ENCODE results near the gene P3H3.
A peak's percentile ranks its signal among the peaks of the same experiment; 100 is the strongest.

Gene P3H3

DNA sequence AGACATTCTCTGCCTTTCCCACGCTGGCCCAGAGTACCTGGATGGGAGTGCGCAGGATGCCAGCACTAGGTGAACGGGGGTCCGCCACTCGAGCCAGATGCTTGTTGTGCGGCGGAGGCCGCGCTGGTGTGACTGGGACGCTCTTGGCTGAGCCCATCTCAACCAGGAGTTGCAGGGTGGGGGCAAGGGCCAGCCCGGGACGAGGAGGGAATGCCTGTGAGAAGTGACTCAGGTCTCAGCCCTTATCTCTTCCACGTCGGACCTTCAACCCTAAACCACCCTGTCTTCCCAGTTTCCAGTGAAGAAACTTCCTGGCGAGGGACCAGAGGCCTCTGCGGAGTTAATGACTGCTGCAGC lies 22.6 kb downstream of the P3H3 start:
- Histone ChIP-seq H3K9ac (ENCODE audit: low read depth, low read length, poor library complexity, severe bottlenecking) (peak overlapping the region; percentile 95), H3K4me3 (ENCODE audit: low read length, poor library complexity, severe bottlenecking) (peak overlapping the region; percentile 82), H4K20me1 (ENCODE audit: insufficient read depth, low read length, poor library complexity, severe bottlenecking) (peaks cover 24% of the 10 kb centered on the region), H3K79me2 (ENCODE audit: insufficient read depth, low read length) (peaks cover 68% of the 10 kb centered on the region), H3K4me2 (ENCODE audit: low read depth, low read length, poor library complexity, severe bottlenecking) (peak overlapping the region; percentile 90), H3K9me2 (replicated peaks; ENCODE audit: low read depth, low read length) (no peaks in the 10 kb centered on the region), H3K27me3 (ENCODE audit: insufficient read depth, low read length, poor library complexity, severe bottlenecking) (no peaks in the 10 kb centered on the region), H3K36me3 (ENCODE audit: insufficient read depth, low read length) (peaks cover 32% of the 10 kb centered on the region; the same call in 1 of the 2 replicates), H3K4me1 (ENCODE audit: insufficient read depth, low read length, poor library complexity, severe bottlenecking) (peaks cover 42% of the 10 kb centered on the region), H2AFZ (ENCODE audit: low read length) (no peak overlapping the region), H3K9me3 (ENCODE audit: insufficient read depth, low read depth, low read length) (no peaks in the 10 kb centered on the region), H3F3A (ENCODE audit: low read depth) (peaks cover 4% of the 10 kb centered on the region)
- TF ChIP-seq EZH2phosphoT487 (IDR thresholded peaks at IDR 0.05; ENCODE audit: borderline replicate concordance), result no peak
- TF ChIP-seq, protein P1, sequence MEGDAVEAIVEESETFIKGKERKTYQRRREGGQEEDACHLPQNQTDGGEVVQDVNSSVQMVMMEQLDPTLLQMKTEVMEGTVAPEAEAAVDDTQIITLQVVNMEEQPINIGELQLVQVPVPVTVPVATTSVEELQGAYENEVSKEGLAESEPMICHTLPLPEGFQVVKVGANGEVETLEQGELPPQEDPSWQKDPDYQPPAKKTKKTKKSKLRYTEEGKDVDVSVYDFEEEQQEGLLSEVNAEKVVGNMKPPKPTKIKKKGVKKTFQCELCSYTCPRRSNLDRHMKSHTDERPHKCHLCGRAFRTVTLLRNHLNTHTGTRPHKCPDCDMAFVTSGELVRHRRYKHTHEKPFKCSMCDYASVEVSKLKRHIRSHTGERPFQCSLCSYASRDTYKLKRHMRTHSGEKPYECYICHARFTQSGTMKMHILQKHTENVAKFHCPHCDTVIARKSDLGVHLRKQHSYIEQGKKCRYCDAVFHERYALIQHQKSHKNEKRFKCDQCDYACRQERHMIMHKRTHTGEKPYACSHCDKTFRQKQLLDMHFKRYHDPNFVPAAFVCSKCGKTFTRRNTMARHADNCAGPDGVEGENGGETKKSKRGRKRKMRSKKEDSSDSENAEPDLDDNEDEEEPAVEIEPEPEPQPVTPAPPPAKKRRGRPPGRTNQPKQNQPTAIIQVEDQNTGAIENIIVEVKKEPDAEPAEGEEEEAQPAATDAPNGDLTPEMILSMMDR (conservative IDR thresholded peaks at IDR 0.05; ENCODE audit: low read length), result no peak

DNA sequence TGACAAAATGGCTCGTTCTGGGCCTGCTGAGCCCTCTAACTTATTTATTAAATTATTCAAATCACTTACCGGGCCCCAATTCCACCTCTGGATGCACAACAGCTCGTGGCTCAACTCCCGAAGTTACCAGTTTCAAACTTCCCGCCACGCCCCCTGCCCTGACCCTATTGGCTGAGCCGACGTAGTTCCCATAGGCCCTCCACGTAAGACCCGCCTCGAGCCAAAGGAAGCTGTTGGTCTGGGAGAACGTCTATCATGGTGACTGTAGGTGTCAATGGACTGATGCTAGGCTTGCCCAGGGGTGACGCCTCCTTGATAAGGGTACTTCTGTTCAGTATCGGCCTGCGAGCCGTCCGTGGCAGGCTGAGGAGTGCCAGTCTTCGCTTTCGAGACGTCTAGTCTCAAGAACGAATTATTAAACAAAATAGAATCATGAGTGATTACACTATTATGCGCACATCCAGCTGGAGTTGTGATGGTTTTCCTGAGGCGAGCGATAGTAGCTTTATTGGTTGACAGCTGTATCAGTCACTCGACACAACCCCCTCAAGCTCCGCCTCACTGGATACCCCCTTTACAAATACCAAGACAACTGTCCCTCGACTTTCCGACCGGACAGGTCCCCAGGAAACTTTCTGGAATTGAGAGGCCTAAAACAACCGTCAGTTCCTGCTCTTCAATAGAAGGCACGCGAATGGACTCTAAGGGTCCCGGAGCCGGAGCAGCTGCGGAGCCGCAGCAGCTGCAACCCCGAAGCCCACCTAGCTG lies 23.1 kb downstream of the P3H3 start, which contains the start of gene CDCA3:
TSS of gene CDCA3 (minus strand) at position 134 of the 768 bp plus-strand sequence. CDS start 334 bp downstream, outside the sequence.
- Histone ChIP-seq H3K79me2 (ENCODE audit: insufficient read depth, low read length) (peaks cover 69% of the 10 kb centered on the region), H3K9me2 (replicated peaks; ENCODE audit: low read depth, low read length) (no peaks in the 10 kb centered on the region), H3K9me3 (ENCODE audit: insufficient read depth, low read depth, low read length) (no peaks in the 10 kb centered on the region), H4K20me1 (ENCODE audit: insufficient read depth, low read length, poor library complexity, severe bottlenecking) (peaks cover 24% of the 10 kb centered on the region), H3K4me2 (ENCODE audit: low read depth, low read length, poor library complexity, severe bottlenecking) (peak within 1 kb of the TSS; percentile 90), H3K36me3 (ENCODE audit: insufficient read depth, low read length) (peaks cover 32% of the 10 kb centered on the region; the same call in 1 of the 2 replicates), H3K27me3 (ENCODE audit: insufficient read depth, low read length, poor library complexity, severe bottlenecking) (no peaks in the 10 kb centered on the region), H3K4me1 (ENCODE audit: insufficient read depth, low read length, poor library complexity, severe bottlenecking) (peaks cover 42% of the 10 kb centered on the region), H2AFZ (ENCODE audit: low read length) (peak within 1 kb of the TSS; percentile 71), H3K4me3 (ENCODE audit: low read length, poor library complexity, severe bottlenecking) (peak within 1 kb of the TSS; percentile 82), H3K9ac (ENCODE audit: low read depth, low read length, poor library complexity, severe bottlenecking) (peak within 1 kb of the TSS; percentile 95), H3F3A (ENCODE audit: low read depth) (peaks cover 4% of the 10 kb centered on the region)
- TF ChIP-seq, protein P1 (conservative IDR thresholded peaks at IDR 0.05; ENCODE audit: low read length), result no peak
- no peak for TF ChIP-seq EZH2phosphoT487 (IDR thresholded peaks at IDR 0.05; ENCODE audit: borderline replicate concordance)

DNA sequence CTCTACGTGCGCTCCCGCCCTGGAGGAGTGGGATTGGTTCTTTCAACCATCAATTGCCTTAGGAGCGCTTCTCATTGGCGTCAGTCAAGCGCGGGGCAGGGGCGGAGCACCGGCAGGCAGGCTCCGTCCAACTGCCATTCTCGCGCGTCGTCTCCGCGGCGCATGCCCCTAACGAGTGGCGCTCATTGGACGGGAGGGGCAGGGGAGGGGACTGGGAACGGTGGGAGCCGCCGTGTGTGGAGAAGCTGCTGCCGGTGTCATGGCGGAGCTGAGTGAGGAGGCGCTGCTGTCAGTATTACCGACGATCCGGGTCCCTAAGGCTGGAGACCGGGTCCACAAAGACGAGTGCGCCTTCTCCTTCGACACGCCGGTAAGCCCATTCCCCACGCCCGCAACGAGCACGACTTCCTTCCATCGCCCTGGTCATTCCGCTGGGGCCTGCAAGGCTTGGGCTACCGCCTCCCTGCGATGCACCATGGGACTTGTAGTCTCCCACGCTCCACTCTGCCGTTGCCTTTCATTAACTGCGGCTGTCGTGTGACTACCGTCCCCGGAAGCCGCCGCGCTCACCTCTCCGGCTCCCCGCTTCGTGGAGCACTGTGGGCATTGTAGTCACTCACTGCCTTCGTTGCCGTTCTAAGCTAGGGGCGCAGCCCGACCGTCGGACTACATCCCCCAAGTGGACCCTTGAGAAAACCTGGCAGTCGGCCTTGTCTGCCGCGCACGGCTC lies 23.9 kb downstream of the P3H3 start, which contains the start of gene USP5:
TSS of gene USP5 (plus strand) at position 230 of the 730 bp plus-strand sequence. CDS start at position 260, 30 bp downstream.
- Histone ChIP-seq H3K27me3 (ENCODE audit: insufficient read depth, low read length, poor library complexity, severe bottlenecking) (no peaks in the 10 kb centered on the region), H3K9me2 (replicated peaks; ENCODE audit: low read depth, low read length) (no peaks in the 10 kb centered on the region), H3K79me2 (ENCODE audit: insufficient read depth, low read length) (peaks cover 62% of the 10 kb centered on the region), H3K9me3 (ENCODE audit: insufficient read depth, low read depth, low read length) (no peaks in the 10 kb centered on the region), H3K4me3 (ENCODE audit: low read length, poor library complexity, severe bottlenecking) (peak within 1 kb of the TSS; percentile 82), H2AFZ (ENCODE audit: low read length) (peak within 1 kb of the TSS; percentile 71), H4K20me1 (ENCODE audit: insufficient read depth, low read length, poor library complexity, severe bottlenecking) (peaks cover 24% of the 10 kb centered on the region), H3K36me3 (ENCODE audit: insufficient read depth, low read length) (peaks cover 32% of the 10 kb centered on the region; the same call in 1 of the 2 replicates), H3K4me1 (ENCODE audit: insufficient read depth, low read length, poor library complexity, severe bottlenecking) (peaks cover 42% of the 10 kb centered on the region), H3K4me2 (ENCODE audit: low read depth, low read length, poor library complexity, severe bottlenecking) (peak within 1 kb of the TSS; percentile 90), H3K9ac (ENCODE audit: low read depth, low read length, poor library complexity, severe bottlenecking) (peak within 1 kb of the TSS; percentile 95), H3F3A (ENCODE audit: low read depth) (peaks cover 4% of the 10 kb centered on the region)
- TF ChIP-seq, protein P1 (conservative IDR thresholded peaks at IDR 0.05; ENCODE audit: low read length), result no peak
- TF ChIP-seq EZH2phosphoT487 (IDR thresholded peaks at IDR 0.05; ENCODE audit: borderline replicate concordance), result no peak
